Posterior vena cava (tissue), 2 donors: ENCODE data around the gene ACAP2. TPM values are rescaled to one million over a fixed set of nuclear protein-coding genes. Genes with fewer than 3 reads are reported as not detected.
A peak's percentile ranks its signal among the peaks of the same experiment; 100 is the strongest.

ENCODE experiments used
- DNase-seq: peaks from one replicate; pipeline ENCODE4 v3.0.0-alpha.2; 2020; ENCODE audit warnings: low spot score
- intact Hi-C, 2 donors: fragments of 100-400 bp; cut with DNase I; formaldehyde crosslinking; loops; one replicate each; pipeline versions ENCODE4 v1.14.1 to v1.14.2; 2022 to 2023
- total RNA-seq, 2 donors: library from RNA; stranded (reverse); fragmentation: NEBNext Ultra II Directional; extraction: Animal tissue kit (Norgen Biotek cat#: 25700); gene quantifications; one replicate each; pipeline ENCODE4 v1.2.1, GENCODE V29; 2021
- donor health status: DM: yes; HTN: yes; CAD: no.
- donor health status: DM: yes; HTN: yes; CAD: no.

Gene ACAP2
- total RNA-seq, 2 donors from 2014 or later: 46.8 to 48.4 TPM

DNA sequence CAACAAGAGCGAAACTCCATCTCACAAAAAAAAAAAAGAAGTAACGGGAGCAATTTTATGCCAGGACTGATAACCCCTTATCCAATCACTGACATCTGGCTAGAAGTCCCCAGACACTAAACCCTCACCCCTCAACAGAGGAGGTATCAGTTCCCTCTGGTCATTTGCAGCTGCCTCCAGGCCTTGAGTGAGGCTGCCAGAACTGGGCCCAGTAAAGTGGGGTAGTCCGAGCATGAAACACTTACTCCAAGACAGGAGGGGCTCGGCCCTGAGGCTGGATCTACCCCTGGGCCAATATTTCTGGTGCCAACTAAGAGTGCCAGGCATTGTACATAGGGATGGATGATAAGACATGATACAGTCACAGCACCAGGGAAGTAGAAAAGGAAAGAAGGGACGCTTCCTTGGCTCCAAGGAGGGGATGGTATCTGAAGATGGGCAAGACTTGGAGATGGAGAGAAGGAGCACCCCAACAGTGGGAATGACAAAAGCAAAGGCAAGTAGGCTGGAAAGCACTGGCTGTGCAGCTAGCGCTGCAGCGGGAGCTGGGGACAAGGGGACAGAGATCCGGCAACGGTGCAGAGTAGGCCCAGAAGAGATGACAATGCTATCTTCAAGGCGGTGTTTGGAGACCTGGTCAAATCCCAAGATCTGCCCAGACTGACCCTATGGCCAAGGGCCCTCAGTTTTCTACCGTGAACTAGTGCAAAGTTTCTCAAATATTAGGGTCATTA, 174.1 kb downstream of the ACAP2 start:
- no peak for DNase-seq
- intact Hi-C loops: no loop called here

DNA sequence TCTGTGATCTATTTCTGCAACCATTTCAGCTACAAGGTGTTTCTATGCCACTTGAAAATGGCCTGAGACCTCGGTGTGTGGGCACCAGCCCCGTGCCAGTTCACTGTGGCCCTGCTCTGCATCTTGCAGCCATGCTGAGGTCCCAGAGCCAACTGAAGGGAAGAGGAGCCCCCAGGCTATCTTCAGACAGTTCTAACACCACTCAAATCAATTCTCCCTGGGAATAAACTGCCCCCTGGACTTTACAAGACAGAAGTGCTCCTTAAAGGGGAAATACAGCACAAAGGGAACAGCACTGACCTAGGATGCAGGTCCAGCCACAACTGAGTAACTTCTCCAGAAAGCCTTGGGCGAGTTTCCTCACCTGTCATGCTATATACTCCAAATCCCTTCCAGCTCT, 175.7 kb downstream of the ACAP2 start:
- no peak for DNase-seq
- intact Hi-C loops: no loop called here

- no peak for DNase-seq
- intact Hi-C loops: no loop called here
Measured at GRCh38 chr3:195266428-195266827, 176.4 kb downstream of the ACAP2 start.

GRCh38 chr3:195265363-195265976, 177.3 kb downstream of the ACAP2 start:
- intact Hi-C loops: no loop called here
- DNase-seq: no peak

- intact Hi-C loops: loop anchor here in 1 of 2 donors (2.0 kb wide), 1 partner anchor 583 kb away; no protein-coding TSS in a partner anchor
Measured at GRCh38 chr3:195263925-195264600, 178.8 kb downstream of the ACAP2 start.

GRCh38 chr3:195263193-195263924, 179.5 kb downstream of the ACAP2 start:
- intact Hi-C loops: loop anchor here in 1 of 2 donors (2.0 kb wide), 1 partner anchor 583 kb away; no protein-coding TSS in a partner anchor

More at GRCh38 chr3:195263925-195264600, 178.8 kb downstream of the ACAP2 start:
- DNase-seq: no peak

DNA sequence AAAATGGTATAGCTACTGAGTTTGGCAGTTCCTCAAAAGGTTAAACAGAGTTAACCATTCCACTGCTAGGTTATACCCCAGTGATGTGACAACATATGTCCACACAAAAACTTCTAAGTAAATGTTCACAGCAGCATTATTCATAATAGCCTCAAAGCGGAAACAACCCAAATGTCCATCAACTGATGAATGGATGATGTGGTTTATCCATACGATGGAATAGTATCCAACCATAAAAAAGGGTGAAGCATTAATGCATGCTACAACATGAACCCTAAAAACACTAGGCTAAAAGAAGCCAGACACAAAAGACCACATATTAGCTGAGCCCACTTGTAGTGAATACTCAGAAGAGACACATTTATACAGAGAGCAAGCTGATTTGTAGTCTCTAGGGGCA, 180.9 kb downstream of the ACAP2 start:
- intact Hi-C loops: loop anchor here in 1 of 2 donors (2.0 kb wide), 1 partner anchor 581 kb away; no protein-coding TSS in a partner anchor
- no peak for DNase-seq

More at GRCh38 chr3:195263193-195263924, 179.5 kb downstream of the ACAP2 start:
- DNase-seq: no peak

GRCh38 chr3:195260280-195260905, 182.4 kb downstream of the ACAP2 start:
- intact Hi-C loops: no loop called here
- DNase-seq: peak; percentile 84

GRCh38 chr3:195259475-195260279, 183.1 kb downstream of the ACAP2 start:
- intact Hi-C loops: loop anchor here (1.0 to 10.0 kb wide), 2 partner anchors 125 to 572 kb away; no protein-coding TSS in a partner anchor

GRCh38 chr3:195259154-195259474, 183.7 kb downstream of the ACAP2 start:
- intact Hi-C loops: loop anchor here (1.0 to 10.0 kb wide), 2 partner anchors 124 to 572 kb away; no protein-coding TSS in a partner anchor
- peak; percentile 80 for DNase-seq

More at GRCh38 chr3:195259475-195260279, 183.1 kb downstream of the ACAP2 start:
- DNase-seq: peak; percentile 97

DNA sequence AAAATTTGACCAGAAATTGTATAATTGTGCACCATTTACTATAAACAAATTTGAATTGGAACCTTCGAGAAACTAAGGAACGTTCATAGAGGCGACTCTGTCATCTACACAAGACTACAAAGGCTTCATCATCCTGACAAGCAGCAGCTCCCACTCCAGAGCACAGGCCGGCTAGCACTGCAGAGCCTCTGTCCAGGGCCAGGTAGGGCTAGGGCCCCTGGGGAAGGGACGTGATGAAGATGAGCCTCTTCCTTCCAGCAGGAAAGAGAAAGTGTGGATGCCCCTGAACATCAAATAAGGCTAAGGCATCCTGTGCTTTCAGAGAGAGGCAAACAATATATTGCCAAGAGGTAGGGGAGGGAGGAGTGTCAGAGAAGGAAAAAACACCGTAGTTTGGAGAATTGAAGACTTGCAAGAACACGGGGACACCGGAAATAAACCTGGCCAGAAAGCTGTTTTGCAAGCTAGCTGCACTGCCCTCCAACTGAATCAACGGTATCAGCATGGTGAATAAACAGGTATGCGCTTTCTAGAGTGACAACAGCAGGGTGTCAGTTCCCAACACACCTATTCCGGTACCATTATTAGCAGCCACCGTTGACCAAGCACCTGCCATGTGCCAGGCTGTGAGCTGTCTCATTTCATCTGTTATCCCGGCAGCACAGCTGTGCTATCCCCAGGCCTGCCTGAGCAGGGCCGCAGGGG, 184.2 kb downstream of the ACAP2 start:
- DNase-seq: no peak
- intact Hi-C loops: loop anchor here (1.0 to 10.0 kb wide), 2 partner anchors 124 to 571 kb away; no protein-coding TSS in a partner anchor

DNA sequence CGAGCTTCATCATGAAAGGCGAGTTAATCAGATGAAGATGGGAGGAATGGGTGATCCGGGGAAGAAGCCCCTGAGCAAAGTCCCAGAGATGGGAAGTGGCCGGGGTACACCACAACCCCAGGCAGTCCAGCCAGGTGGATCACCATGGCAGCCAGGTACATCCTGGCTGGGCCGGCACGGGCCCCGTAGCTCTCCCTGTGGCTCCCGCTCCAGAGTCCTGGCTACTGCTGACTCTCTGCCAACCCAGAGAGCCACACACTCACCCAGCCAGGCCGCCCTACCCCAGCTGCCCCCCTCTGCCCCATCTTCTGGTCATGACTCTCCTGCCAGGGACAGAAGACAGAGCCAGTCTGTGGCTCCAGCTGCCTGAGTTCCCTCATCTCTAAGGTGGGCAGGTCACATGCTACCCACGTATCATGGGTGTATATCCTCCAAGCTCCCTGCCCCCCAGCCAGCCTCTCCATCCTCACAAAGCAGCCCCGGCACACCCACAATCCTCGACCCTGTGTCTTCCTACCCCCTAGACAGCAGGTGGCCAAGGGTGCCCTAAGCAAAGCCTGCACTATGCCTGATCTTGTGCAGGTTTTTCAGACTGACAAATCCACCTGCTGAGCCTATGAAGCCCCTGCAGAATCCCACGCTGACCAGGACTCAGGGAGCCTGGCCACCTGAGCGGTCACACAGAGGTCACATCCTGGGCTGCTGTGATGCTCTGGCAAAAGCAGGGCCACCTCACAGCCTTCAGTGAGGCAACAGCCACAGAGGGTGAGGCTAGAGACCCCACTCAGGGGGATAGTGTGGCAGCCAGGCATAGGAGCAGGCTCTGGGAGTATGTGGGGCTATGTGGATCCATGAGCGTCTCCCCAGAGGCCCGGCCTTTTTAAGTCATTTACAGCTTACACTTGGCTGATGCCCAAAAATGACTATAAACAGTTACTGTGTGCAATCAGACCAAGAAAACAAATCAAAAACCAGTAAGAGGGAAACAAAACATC, 185.1 kb downstream of the ACAP2 start:
- intact Hi-C loops: loop anchor here in 1 of 2 donors (10.0 kb wide), 1 partner anchor 123 kb away; no protein-coding TSS in a partner anchor
- peak; percentile 81 for DNase-seq

DNA sequence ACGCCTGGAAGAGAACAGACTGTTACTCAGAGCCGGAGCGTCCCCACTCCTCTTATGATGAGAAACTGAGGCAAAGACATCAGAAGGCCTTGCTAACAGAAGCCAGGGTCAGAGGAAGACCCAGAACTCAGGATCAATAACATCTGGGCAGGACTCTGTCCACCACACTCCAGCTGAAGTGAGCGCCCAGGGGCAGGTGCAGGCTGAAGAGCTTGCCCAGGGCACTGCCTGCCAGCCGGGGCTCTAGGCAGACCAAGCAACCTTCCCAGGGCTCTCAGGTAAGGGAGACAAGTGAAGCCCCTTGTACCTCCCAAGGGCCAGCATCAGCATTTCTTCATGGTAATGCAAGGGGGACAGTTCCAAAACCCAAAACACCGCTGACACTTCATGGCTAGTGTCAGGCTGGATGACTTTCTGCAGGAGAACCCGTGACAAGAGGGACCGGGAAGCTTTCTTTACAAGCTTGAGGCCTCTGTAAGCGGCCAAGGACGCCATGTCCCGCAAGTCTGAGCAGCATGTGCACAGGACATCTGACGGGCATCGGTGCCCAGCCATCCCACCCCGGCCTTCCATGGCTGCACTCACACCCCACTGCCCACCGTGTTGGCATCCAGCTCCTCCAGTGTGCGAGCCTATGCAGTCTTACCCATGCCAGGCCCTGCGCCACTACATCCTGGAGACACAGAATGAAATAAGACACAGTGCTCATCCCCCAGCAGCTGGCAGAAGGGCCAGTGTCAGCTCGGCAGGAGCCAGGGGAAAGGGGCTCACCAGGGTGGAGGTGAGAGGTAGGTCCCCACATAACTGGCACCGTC, 186.0 kb downstream of the ACAP2 start:
- peak; percentile 75 for DNase-seq
- intact Hi-C loops: loop anchor here in 1 of 2 donors (10.0 kb wide), 1 partner anchor 122 kb away; no protein-coding TSS in a partner anchor

DNA sequence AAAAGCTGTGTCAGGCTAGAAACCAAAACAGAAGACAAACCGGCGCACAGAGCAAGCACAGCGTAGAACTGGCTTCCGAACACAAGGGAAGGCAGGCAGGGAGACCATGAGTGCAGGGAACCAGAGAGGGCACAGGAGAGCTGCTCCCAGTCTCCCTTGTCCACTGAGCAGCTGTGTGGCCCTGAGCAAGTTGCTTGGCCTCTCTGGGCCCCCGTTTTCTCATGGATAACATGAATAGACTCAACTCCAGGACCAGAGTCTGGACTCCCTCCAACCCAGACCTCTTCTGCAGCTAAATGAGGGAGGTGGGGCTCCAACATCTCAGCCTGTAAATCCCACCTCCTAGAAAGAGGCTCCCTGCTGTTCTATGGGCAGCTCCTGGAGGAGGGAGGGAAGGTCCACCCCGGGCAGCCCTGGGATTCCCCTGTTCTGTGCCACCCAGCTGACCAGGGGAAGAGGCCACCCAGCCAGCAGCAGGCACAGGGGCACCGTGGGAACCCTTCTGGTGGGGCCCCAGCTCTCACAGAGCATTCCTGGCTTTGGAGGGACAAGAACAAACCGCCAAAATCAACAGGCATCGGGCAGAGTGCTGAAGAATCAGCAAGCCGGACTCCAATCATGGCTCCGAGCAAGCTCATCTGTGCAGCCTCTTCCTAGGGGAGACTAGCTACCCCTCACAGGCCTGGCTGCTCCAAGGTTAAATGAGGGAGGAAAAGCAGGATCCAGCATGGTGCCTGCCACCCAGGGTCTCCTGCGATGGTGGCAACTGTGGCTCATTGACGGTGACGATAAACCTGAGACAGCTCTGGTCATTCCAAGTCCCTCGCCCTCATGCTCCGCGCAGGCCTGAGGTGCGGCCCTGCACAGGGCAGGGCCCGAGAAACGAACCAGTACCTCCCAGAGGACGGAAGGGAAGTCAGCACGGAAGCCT, 187.0 kb downstream of the ACAP2 start:
- DNase-seq: peak; percentile 73
- intact Hi-C loops: loop anchor here in 1 of 2 donors (10.0 kb wide), 1 partner anchor 121 kb away; no protein-coding TSS in a partner anchor
